ENCODE data around the gene SAMD15.

DNA sequence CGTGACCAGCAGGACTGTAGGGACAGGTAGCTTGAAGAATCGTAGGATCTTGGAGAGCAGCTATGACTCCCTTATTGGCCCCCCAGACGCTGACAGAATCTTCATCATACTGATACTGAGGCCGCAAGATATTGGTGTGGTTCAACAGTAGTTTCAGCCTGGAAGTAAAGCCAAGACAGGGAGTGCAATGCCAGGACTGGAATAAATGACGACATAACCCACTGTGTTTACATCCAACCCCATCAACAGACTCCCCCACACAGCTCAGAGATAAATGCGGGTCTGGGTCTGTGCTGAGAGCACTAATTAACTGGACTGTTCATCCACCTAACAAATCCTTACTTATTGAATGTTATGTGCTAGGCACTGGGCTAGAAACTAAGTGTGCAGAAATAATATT is 29.5 kb downstream of the SAMD15 start:
- TF ChIP-seq CTCF (IDR thresholded peaks at IDR 0.05; ENCODE audit: insufficient read depth, low read depth, low read length) (no peak), EZH2 (IDR thresholded peaks at IDR 0.05; ENCODE audit: insufficient read depth, low read length) (no peak)

Measured in astrocyte (in vitro differentiated cells and primary cell).